Measurements from ENCODE around the gene GLRX3. TPM values are rescaled to one million over a fixed set of nuclear protein-coding genes. Genes with fewer than 3 reads are reported as not detected.

GLRX3 gene
- polyA plus RNA-seq, 6 donors from 2014 or later, result 67.7 to 100 (median 72.2) TPM

- H3K27me3 Mint-ChIP-seq, result peaks cover 0 to 21% (median 19%) of the 10 kb centered on the region in 3 donors
- no peak overlapping the region for H3K4me3 Mint-ChIP-seq
- H3K4me1 Mint-ChIP-seq, result no peaks in the 10 kb centered on the region
- H3K27ac Mint-ChIP-seq, result no peak overlapping the region
- ATAC-seq (ENCODE audit: low read depth in 2 of 2) (no peak), DNase-seq (no peak)
- peaks cover 10 to 15% of the 10 kb centered on the region in 2 donors for H3K36me3 Mint-ChIP-seq
- H3K9me3 Mint-ChIP-seq, result peaks cover 0 to 20% (median 5%) of the 10 kb centered on the region in 7 donors
Observed at GRCh38 chr10:130227883-130228282, 91.7 kb downstream of the GLRX3 start.

Other genes with a start within 250 kb of the GLRX3 start
- not detected for gene EBF3, start 172.1 kb upstream of the GLRX3 start, polyA plus RNA-seq (ENCODE audit: low read depth in 6 of 6)
- 10 to 100 TPM; 15.6 to 44.9 (median 20.4) TPM for gene C10orf143, start 25.6 kb upstream of the GLRX3 start, polyA plus RNA-seq (ENCODE audit: low read depth in 6 of 6)

Data from naive B cell (primary cell).